GM19395 (cell line): ENCODE results near the gene CATSPER3.

Experiments used
- ATAC-seq: cut with Tn5 transposase; IDR thresholded peaks from one replicate; pipeline ENCODE4 v1.9.1; 2021; ENCODE audit warnings: mild to moderate bottlenecking, moderate library complexity; ENCODE audit not compliant: unreplicated experiment

Gene CATSPER3

GRCh38 chr5:135058331-135058732 is 90.6 kb downstream of the CATSPER3 start:
- ATAC-seq = no peak

DNA sequence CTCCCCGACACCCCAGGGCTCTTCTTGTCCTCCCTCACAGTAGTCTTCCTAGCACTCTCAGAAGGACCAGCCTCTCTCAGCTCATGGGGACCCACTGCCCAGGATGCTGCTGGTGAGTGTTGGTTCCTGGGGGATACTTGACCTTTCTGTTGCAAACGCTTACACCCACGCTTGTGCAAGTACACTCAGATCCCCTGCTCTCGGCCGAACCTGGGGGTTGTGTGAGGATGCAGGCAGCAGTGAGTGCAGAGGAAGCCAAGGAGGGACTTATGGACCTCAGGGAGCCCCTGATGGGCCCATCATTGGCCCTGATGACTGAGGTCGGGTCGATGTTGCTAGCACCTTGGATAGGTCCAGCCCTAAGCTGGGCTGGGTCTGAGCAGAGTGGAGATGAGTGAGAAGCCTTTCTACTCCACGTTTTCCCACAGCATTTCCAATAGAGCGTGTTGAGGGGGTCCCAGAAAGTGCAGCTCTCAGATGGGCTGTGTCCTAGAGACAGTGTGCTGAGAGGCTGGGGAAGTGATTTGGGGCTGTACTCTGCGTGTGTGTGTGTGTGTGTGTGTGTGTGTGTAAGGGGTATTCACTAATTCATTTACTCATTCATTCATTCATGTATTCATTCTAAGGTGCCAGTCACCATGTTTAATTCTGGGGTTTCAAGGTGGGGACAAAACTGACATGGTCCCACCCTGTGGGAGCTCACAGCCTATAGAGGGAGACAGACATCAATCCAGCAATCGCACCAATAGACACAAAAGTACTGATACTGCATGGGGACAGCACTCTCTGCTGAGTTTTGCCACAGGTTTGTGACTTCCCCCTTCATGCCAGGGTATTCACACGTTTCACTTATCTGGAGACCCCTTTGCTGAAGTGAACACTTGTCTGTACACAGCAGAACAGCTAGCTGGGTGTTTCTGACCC is 91.6 kb downstream of the CATSPER3 start:
- ATAC-seq = no peak

DNA sequence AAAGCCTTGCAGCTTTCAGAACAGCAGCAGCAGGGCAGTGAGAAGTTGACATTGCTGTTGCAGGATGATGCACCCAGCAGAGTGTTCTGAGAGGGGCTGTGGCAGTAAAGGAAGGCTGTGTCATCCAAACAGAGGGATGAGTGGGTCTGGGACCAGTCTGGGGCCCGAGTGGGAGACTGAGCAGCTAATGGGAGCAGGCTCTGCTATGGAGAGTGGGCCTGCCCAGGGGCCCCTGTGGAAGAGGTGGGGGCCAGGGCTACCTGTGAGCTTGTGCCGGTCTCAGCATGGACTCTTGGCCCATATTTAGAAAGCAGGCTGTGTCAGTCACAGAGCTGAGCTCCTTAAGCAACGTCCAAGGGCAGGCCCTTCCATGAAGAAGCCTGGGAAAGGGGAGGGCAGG is 92.3 kb downstream of the CATSPER3 start:
- ATAC-seq = no peak

DNA sequence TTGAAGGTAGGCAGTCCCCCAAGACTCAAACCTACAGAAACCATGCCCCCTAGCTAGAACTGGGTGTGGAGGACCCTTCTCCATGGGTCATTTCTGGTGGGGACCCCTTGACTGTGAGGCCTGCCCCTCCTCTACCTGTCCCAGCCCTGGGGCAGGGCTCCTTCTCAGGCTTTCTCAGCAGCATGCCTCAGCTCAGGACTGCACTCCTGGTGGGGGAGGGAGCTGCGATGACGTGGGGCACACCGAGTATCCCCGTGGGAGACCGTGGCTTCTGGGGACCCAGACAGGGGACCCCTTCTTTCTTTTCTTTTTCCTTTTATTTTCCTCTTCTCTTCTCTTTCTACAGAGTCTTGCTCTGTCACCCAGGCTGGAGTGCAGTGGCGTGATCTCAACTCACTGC is 93.3 kb downstream of the CATSPER3 start:
- ATAC-seq = no peak
